Endothelial cell of umbilical vein (primary cell): ENCODE results near the gene UPF3A. TPM values are rescaled to one million over a fixed set of nuclear protein-coding genes. Genes with fewer than 3 reads are reported as not detected.

Experiments used
- BruUV-seq: library from RNA; stranded (reverse); fragments of 400-500 nt; replicated peaks from 2 replicates; lab custom pipeline; 2021; lab: Mats Ljungman, UMichigan
- CTCF ChIA-PET: fragments of 300-600, 350-600 bp; sonication (Branson Sonifier 250); formaldehyde crosslinking; loops from one replicate; lab custom pipeline; 2021; ENCODE audit warnings: antibody characterized with exemption, inconsistent platforms; lab: Charles Lee
- POLR2A ChIA-PET: fragments of 300-600, 350-600 bp; sonication (Branson Sonifier 250); formaldehyde crosslinking; loops from one replicate; lab custom pipeline; 2021; ENCODE audit warnings: antibody characterized with exemption, inconsistent platforms; lab: Charles Lee
- DNase-seq: peaks from one replicate; pipeline ENCODE4 v3.0.0-alpha.2; 2011; ENCODE audit warnings: low read depth, low spot score
- FAIRE-seq: peaks from 2 replicates; lab custom pipeline; 2011; peaks lifted over from hg19 to GRCh38; lab: Jason Lieb, UNC
- H2AFZ ChIP-seq: 2 replicates; pipeline ENCODE4 v1.6.0; 2012; ENCODE audit warnings: low read depth, low read length, control low read depth, inconsistent platforms
- H3K27ac ChIP-seq: 2 replicates; pipeline ENCODE4 v1.5.1; 2011; ENCODE audit warnings: low read depth, mild to moderate bottlenecking, control low read depth, low read length, moderate library complexity; ENCODE audit not compliant: insufficient read depth
- H3K27me3 ChIP-seq, 2 experiments: 2 replicates each; pipeline versions ENCODE4 v1.6.0 to v1.6.1; 2011; ENCODE audit warnings: low read length in 2 of 2, mixed read lengths in 1 of 2; ENCODE audit not compliant: control insufficient read depth in 2 of 2, insufficient read depth in 2 of 2
- H3K36me3 ChIP-seq, 2 experiments: 2 replicates in 1 of 2; 3 replicates in 1 of 2; pipeline ENCODE4 v1.5.1; 2011; ENCODE audit warnings: low read length in 2 of 2, mild to moderate bottlenecking in 1 of 2, moderate library complexity in 1 of 2; ENCODE audit not compliant: control insufficient read depth in 2 of 2, insufficient read depth in 2 of 2; ENCODE audit errors: extremely low read depth in 1 of 2
- H3K4me1 ChIP-seq: 3 replicates; pipeline ENCODE4 v1.5.1; 2011; ENCODE audit warnings: mild to moderate bottlenecking, low read length; ENCODE audit not compliant: control insufficient read depth, insufficient read depth; ENCODE audit errors: extremely low read depth
- H3K4me2 ChIP-seq: 2 replicates; pipeline ENCODE4 v1.6.1; 2011; ENCODE audit warnings: low read length, control low read depth, mixed read lengths; ENCODE audit not compliant: insufficient read depth
- H3K4me3 ChIP-seq, 3 experiments: fragments of 200-600 bp in 1 of 3; sonication (generic), shearing (Covaris generic) in 1 of 3; replicated peaks in 1 of 3; 2 replicates each; pipeline ENCODE4 v1.5.1; 2011 to 2016; ENCODE audit warnings: control low read depth in 3 of 3, low read length in 3 of 3, mild to moderate bottlenecking in 2 of 3, inconsistent platforms in 1 of 3, low read depth in 1 of 3, moderate library complexity in 1 of 3; ENCODE audit not compliant: insufficient read depth in 1 of 3
- H3K79me2 ChIP-seq: 2 replicates; pipeline ENCODE4 v1.6.0; 2012; ENCODE audit warnings: low read length, inconsistent platforms; ENCODE audit not compliant: control insufficient read depth, insufficient read depth
- H3K9ac ChIP-seq: replicated peaks from 2 replicates; pipeline ENCODE3; 2011; ENCODE audit warnings: low read length, control low read depth; ENCODE audit not compliant: insufficient read depth; ENCODE audit errors: extremely low read depth
- H3K9me1 ChIP-seq: replicated peaks from 3 replicates; pipeline ENCODE4 v1.6.0; 2011; ENCODE audit warnings: mild to moderate bottlenecking, low read length; ENCODE audit not compliant: control insufficient read depth, insufficient read depth; ENCODE audit errors: extremely low read depth
- H3K9me3 ChIP-seq: replicated peaks from 2 replicates; pipeline ENCODE4 v1.5.1; 2012; ENCODE audit warnings: low read length, inconsistent platforms; ENCODE audit not compliant: control insufficient read depth, insufficient read depth
- H4K20me1 ChIP-seq: replicated peaks from 2 replicates; pipeline ENCODE3; 2011; ENCODE audit warnings: mild to moderate bottlenecking, low read length; ENCODE audit not compliant: control insufficient read depth, insufficient read depth; ENCODE audit errors: extremely low read depth
- CTCF ChIP-seq, 2 donors: IDR thresholded peaks; 1 replicate in 1 of 2; 2 replicates in 1 of 2; pipeline ENCODE4 v1.5.1; 2011; ENCODE audit warnings: low read length in 2 of 2, mild to moderate bottlenecking in 2 of 2, moderate library complexity in 2 of 2, control low read depth in 1 of 2, inconsistent platforms in 1 of 2, low read depth in 1 of 2; ENCODE audit not compliant: insufficient read depth in 1 of 2; ENCODE audit errors: extremely low read depth in 1 of 2
- EZH2 ChIP-seq: IDR thresholded peaks from 2 replicates; pipeline ENCODE4 v1.6.1; 2012; ENCODE audit warnings: borderline replicate concordance, low read depth, mild to moderate bottlenecking, moderate library complexity, low read length, inconsistent platforms; ENCODE audit not compliant: severe bottlenecking
- FOS ChIP-seq: IDR thresholded peaks from 2 replicates; pipeline ENCODE4 v1.6.1; 2011; ENCODE audit warnings: mild to moderate bottlenecking, low read length, moderate library complexity, borderline replicate concordance; ENCODE audit not compliant: insufficient read depth
- GATA2 ChIP-seq: IDR thresholded peaks from 2 replicates; pipeline ENCODE4 v1.7.0; 2011; ENCODE audit warnings: low read depth, mild to moderate bottlenecking, moderate library complexity, mixed read lengths, low read length; ENCODE audit not compliant: insufficient read length, insufficient read depth
- JUN ChIP-seq: IDR thresholded peaks from 2 replicates; pipeline ENCODE4 v1.6.1; 2011; ENCODE audit warnings: borderline replicate concordance, low read depth; ENCODE audit not compliant: insufficient read length, insufficient read depth
- MAX ChIP-seq: IDR thresholded peaks from 2 replicates; pipeline ENCODE4 v1.6.1; 2011; ENCODE audit not compliant: insufficient read depth, insufficient read length
- MYC ChIP-seq: IDR thresholded peaks from one replicate; pipeline ENCODE4 v1.6.1; 2011; ENCODE audit warnings: mild to moderate bottlenecking, low read depth, low read length
- POLR2A ChIP-seq: IDR thresholded peaks from 2 replicates; pipeline ENCODE4 v1.6.1; 2012; ENCODE audit warnings: low read depth, mild to moderate bottlenecking, control low read depth, low read length
- POLR2AphosphoS5 ChIP-seq: IDR thresholded peaks from 2 replicates; pipeline ENCODE4 v1.6.1; 2012; ENCODE audit warnings: low read depth, mild to moderate bottlenecking, control low read depth, low read length, moderate library complexity; ENCODE audit not compliant: insufficient read depth
- dilution Hi-C: fragments of 300-500 bp; cut with MboI; formaldehyde crosslinking; loops from one replicate; pipeline ENCODE4 v1.15.0; 2019; ENCODE audit warnings: low sequenced_read_pairs; ENCODE audit not compliant: extremely low pct_ligation_motif_present
- intact Hi-C: fragments of 100-400 bp; cut with micrococcal nuclease; formaldehyde crosslinking; loops from one replicate; pipeline ENCODE4 v1.10.0; 2022
- polyA plus RNA-seq, 4 experiments: library from polyadenylated mRNA; depleted of rRNA in 3 of 4; stranded (reverse) in 3 of 4; unstranded in 1 of 4; fragments of >200 nt; gene quantifications; 2 replicates each; pipeline versions ENCODE4 v1.2.1 to v1.2.3, GENCODE V29; 2011 to 2012; ENCODE audit warnings: missing spikeins in 1 of 4
- total RNA-seq: library from RNA; stranded (reverse); gene quantifications from 2 replicates; pipeline ENCODE4 v1.2.3, GENCODE V29; 2021

Gene UPF3A
- total and polyA plus RNA-seq, 2 donors (not counting 3 experiments of a cell fraction or from before 2014, with no cell fraction given) = 37.2 to 75.4 TPM

GRCh38 chr13:114259974-114260373 lies 21.4 kb upstream of the UPF3A start:
- Histone ChIP-seq H3K9me3 (no peaks in the 10 kb centered on the region), H3K4me2 (no peak overlapping the region), H4K20me1 (no peaks in the 10 kb centered on the region), H3K27me3 (no peaks in the 10 kb centered on the region), H3K4me3 (no peak overlapping the region), H3K9me1 (no peaks in the 10 kb centered on the region), H2AFZ (no peak overlapping the region), H3K9ac (no peak overlapping the region), H3K36me3 (peaks cover 18 to 32% of the 10 kb centered on the region in 2 experiments), H3K79me2 (no peaks in the 10 kb centered on the region), H3K4me1 (no peaks in the 10 kb centered on the region), H3K27ac (no peak overlapping the region)
- DNase-seq = no peak
- no peak for FAIRE-seq
- BruUV-seq = no TSS peak
- POLR2A ChIA-PET = no interaction called here
- dilution Hi-C loops = no loop called here
- no peak for TF ChIP-seq MAX
- no peak for TF ChIP-seq CTCF (IDR thresholded peaks at IDR 0.05; ENCODE audit: extremely low read depth in 1 of 2, insufficient read depth in 1 of 2, low read depth in 1 of 2, low read length in 2 of 2)
- TF ChIP-seq POLR2A = no peak
- TF ChIP-seq JUN = no peak
- no peak for TF ChIP-seq GATA2
- no peak for TF ChIP-seq POLR2AphosphoS5
- TF ChIP-seq FOS = no peak
- TF ChIP-seq MYC = no peak
- TF ChIP-seq EZH2 = no peak
- intact Hi-C loops = no loop called here
- CTCF ChIA-PET = interaction anchor here (1.1 kb wide), 1 partner anchor 24 kb away, joined by 4 read pairs; no protein-coding TSS in a partner anchor
